ENCODE data around the gene HPSE2.

- TF ChIP-seq, protein P1, sequence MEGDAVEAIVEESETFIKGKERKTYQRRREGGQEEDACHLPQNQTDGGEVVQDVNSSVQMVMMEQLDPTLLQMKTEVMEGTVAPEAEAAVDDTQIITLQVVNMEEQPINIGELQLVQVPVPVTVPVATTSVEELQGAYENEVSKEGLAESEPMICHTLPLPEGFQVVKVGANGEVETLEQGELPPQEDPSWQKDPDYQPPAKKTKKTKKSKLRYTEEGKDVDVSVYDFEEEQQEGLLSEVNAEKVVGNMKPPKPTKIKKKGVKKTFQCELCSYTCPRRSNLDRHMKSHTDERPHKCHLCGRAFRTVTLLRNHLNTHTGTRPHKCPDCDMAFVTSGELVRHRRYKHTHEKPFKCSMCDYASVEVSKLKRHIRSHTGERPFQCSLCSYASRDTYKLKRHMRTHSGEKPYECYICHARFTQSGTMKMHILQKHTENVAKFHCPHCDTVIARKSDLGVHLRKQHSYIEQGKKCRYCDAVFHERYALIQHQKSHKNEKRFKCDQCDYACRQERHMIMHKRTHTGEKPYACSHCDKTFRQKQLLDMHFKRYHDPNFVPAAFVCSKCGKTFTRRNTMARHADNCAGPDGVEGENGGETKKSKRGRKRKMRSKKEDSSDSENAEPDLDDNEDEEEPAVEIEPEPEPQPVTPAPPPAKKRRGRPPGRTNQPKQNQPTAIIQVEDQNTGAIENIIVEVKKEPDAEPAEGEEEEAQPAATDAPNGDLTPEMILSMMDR (IDR thresholded peaks at IDR 0.05) = no peak
- no peak for TF ChIP-seq POLR2A (IDR thresholded peaks at IDR 0.05)
These were observed 707.4 kb downstream of the HPSE2 start for GRCh38 chr10:98528166-98528804.
